K562 (cell line): ENCODE results near the gene N4BP3.

ENCODE experiments used
- BCLAF1 ChIP-seq, 2 experiments: fragments of 450-650 bp in 1 of 2; IDR thresholded peaks; 2 replicates each; pipeline ENCODE4 v1.6.1; 2011 to 2017; ENCODE audit warnings: low read depth in 2 of 2, antibody characterized with exemption in 1 of 2, borderline replicate concordance in 1 of 2, low read length in 1 of 2, mild to moderate bottlenecking in 1 of 2, mixed read lengths in 1 of 2; ENCODE audit not compliant: control insufficient read depth in 1 of 2
- BRF1 ChIP-seq: IDR thresholded peaks from 3 replicates; pipeline ENCODE4 v1.6.1; 2011; ENCODE audit warnings: borderline replicate concordance, mild to moderate bottlenecking; ENCODE audit not compliant: insufficient read length; ENCODE audit errors: extremely low read depth
- CTCF ChIP-seq, 3 experiments: IDR thresholded peaks in 2 of 3; conservative IDR thresholded peaks in 1 of 3; 2 replicates each; pipeline ENCODE4 v1.5.1; 2011 to 2012; ENCODE audit warnings: low read length in 3 of 3, mild to moderate bottlenecking in 3 of 3, control low read depth in 2 of 3, improper control_type of control experiment in 1 of 3, inconsistent platforms in 1 of 3, low read depth in 1 of 3, mixed read lengths in 1 of 3, moderate library complexity in 1 of 3; ENCODE audit not compliant: insufficient read depth in 2 of 3
- EZH2 ChIP-seq: IDR thresholded peaks from 2 replicates; pipeline ENCODE4 v1.6.1; 2012; ENCODE audit warnings: low read depth, mild to moderate bottlenecking, inconsistent platforms, low read length, borderline replicate concordance
- FOXM1 ChIP-seq, 2 experiments: fragments of 450-650 bp in 1 of 2; sonication (generic) in 1 of 2; formaldehyde crosslinking in 1 of 2; IDR thresholded peaks; 2 replicates each; pipeline versions ENCODE4 v1.6.1 to v1.9.0; 2017 to 2022; ENCODE audit warnings: low read depth in 2 of 2, mild to moderate bottlenecking in 2 of 2, missing genetic modification reagents in 1 of 2, moderate library complexity in 1 of 2
- GABPB2 ChIP-seq: fragments of 250-450 bp; sonication (Bioruptor Pico); conservative IDR thresholded peaks from 2 replicates; pipeline ENCODE4 v1.5.1; 2021; ENCODE audit warnings: mild to moderate bottlenecking
- KDM1A ChIP-seq, 2 experiments: fragments of 450-650 bp; IDR thresholded peaks; 2 replicates each; pipeline ENCODE4 v1.6.1; 2016; ENCODE audit warnings: mild to moderate bottlenecking in 2 of 2
- KLF16 ChIP-seq: IDR thresholded peaks from 2 replicates; pipeline ENCODE4 v1.6.1; 2016; ENCODE audit warnings: antibody characterized with exemption
- MLLT1 ChIP-seq, 2 experiments: fragments of 450-650 bp; IDR thresholded peaks; 2 replicates each; pipeline ENCODE4 v1.6.1; 2016
- ZBTB12 ChIP-seq: fragments of 250-450 bp; sonication (Bioruptor Pico); IDR thresholded peaks from 2 replicates; pipeline ENCODE4 v1.4.0; 2020
- ZNF311 ChIP-seq: fragments of 250-450 bp; sonication (Bioruptor Pico); IDR thresholded peaks from 2 replicates; pipeline ENCODE4 v1.4.0; 2020; ENCODE audit warnings: mild to moderate bottlenecking, moderate library complexity

DNA sequence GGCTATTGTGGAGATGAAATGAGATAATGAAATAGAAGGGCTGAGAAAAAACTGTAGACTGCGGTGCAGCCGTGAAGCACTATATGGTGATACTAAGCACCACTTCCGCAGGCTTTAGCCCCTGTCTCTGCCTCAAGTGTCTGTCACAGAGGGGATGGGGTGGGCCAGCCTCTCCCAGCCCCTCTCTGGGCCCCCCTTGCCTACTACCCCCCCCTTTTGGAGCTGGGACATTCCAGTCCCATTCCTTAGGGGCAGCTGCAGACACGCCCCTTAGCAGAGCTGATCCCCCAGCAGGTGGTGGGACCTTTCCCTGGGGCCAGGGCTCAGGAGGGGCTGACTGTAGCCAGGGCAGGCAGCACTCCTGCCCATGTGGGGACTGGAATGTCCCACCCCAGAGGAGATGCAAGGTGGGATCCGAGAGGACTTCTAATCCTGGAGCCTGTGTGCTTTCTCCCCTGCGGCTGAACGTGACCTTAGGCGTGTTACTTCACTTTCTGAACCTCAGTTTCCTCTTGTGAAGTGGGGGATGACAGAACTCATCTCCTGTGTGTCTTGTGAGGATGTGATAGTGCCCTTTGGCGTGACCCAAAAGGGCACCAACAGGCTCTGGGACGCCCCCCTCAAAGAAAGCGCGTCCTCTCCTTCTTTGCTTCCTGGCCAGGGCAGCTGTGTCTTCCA, 1.9 kb downstream of the N4BP3 start:
- TF ChIP-seq BCLAF1 (IDR thresholded peaks at IDR 0.05; ENCODE audit: borderline replicate concordance in 1 of 2, control insufficient read depth in 1 of 2, low read depth in 2 of 2, low read length in 1 of 2) (no peak), BRF1 (no peak), KLF16 (no peak), CTCF (IDR thresholded peaks at IDR 0.05 in 2 of 3, conservative IDR thresholded peaks at IDR 0.05 in 1 of 3; ENCODE audit: insufficient read depth in 2 of 3, low read depth in 1 of 3, low read length in 3 of 3) (no peak), MLLT1 (IDR thresholded peaks at IDR 0.05) (no peak), ZNF311 (CRISPR knock-in tag) (no peak), ZBTB12 (CRISPR knock-in tag) (no peak), FOXM1 (IDR thresholded peaks at IDR 0.05; ENCODE audit: low read depth) (no peak), FOXM1 (CRISPR knock-in tag; IDR thresholded peaks at IDR 0.05; ENCODE audit: low read depth) (no peak), EZH2 (no peak), GABPB2 (CRISPR knock-in tag) (no peak), KDM1A (IDR thresholded peaks at IDR 0.05) (no peak)
